ENCODE results near the gene YWHAE. TPM values are rescaled to one million over a fixed set of nuclear protein-coding genes. Genes with fewer than 3 reads are reported as not detected.
"Not testable (repeated sequence)": the region's sequence is repeated elsewhere in the genome, so short reads cannot be mapped to it uniquely, and the experiment has no call there.

The YWHAE gene
- total RNA-seq: 480 TPM
- long read RNA-seq, transcript YWHAE-201 (6 exons, 2,211 nt): major isoform, 1,056 of 1,220 reads
- long read RNA-seq, transcript YWHAE-208 (7 exons, 1,818 nt): minor isoform, 130 of 1,220 reads
- long read RNA-seq, partial matches to known transcripts: 22 of 1,220 reads
- long read RNA-seq, other reads (novel, unspliced or antisense): 11 of 1,220 reads

GRCh38 chr17:1399679-1400512 is at the start of gene YWHAE:
YWHAE (minus strand) TSS chr17:1400222; CDS start chr17:1400110, 112 bp downstream.
- peak; percentile 99 for DNase-seq (ENCODE audit: low spot score)

GRCh38 chr17:1449412-1449967 is 49.5 kb upstream of the YWHAE start:
- DNase-seq (ENCODE audit: low spot score): no peak

- DNase-seq (ENCODE audit: low spot score): no peak
These were observed 47.0 kb upstream of the YWHAE start for GRCh38 chr17:1447052-1447451.

- no peak for DNase-seq (ENCODE audit: low spot score)
These were observed 46.2 kb upstream of the YWHAE start for GRCh38 chr17:1446201-1446600.

- not testable (repeated sequence) for DNase-seq (ENCODE audit: low spot score)
These were observed 45.7 kb upstream of the YWHAE start for GRCh38 chr17:1445695-1446094.

- DNase-seq (ENCODE audit: low spot score): not testable (repeated sequence)
These were observed 42.7 kb upstream of the YWHAE start for GRCh38 chr17:1442721-1443120.

GRCh38 chr17:1442187-1442586 is 42.2 kb upstream of the YWHAE start:
- no peak for DNase-seq (ENCODE audit: low spot score)

GRCh38 chr17:1440921-1441320 is 40.9 kb upstream of the YWHAE start:
- no peak for DNase-seq (ENCODE audit: low spot score)

- no peak for DNase-seq (ENCODE audit: low spot score)
These were observed 38.6 kb upstream of the YWHAE start for GRCh38 chr17:1438593-1439083.

- DNase-seq (ENCODE audit: low spot score): no peak
These were observed 35.3 kb upstream of the YWHAE start for GRCh38 chr17:1435326-1435725.

GRCh38 chr17:1434150-1434549 is 34.1 kb upstream of the YWHAE start:
- DNase-seq (ENCODE audit: low spot score): no peak

GRCh38 chr17:1431631-1432104 is 31.6 kb upstream of the YWHAE start:
- no peak for DNase-seq (ENCODE audit: low spot score)

GRCh38 chr17:1423456-1424135 is 23.6 kb upstream of the YWHAE start:
- no peak for DNase-seq (ENCODE audit: low spot score)

- DNase-seq (ENCODE audit: low spot score): no peak
These were observed 22.9 kb upstream of the YWHAE start for GRCh38 chr17:1422885-1423284.

- no peak for DNase-seq (ENCODE audit: low spot score)
These were observed 21.4 kb upstream of the YWHAE start for GRCh38 chr17:1421470-1421869.

- no peak for DNase-seq (ENCODE audit: low spot score)
These were observed 21.0 kb upstream of the YWHAE start for GRCh38 chr17:1420981-1421380.

GRCh38 chr17:1420163-1420562 is 20.1 kb upstream of the YWHAE start:
- DNase-seq (ENCODE audit: low spot score): no peak

GRCh38 chr17:1418476-1418875 is 18.5 kb upstream of the YWHAE start:
- not testable (repeated sequence) for DNase-seq (ENCODE audit: low spot score)

GRCh38 chr17:1416414-1416813 is 16.4 kb upstream of the YWHAE start:
- DNase-seq (ENCODE audit: low spot score): no peak

GRCh38 chr17:1414634-1415033 is 14.6 kb upstream of the YWHAE start:
- no peak for DNase-seq (ENCODE audit: low spot score)

- DNase-seq (ENCODE audit: low spot score): no peak
These were observed 14.1 kb upstream of the YWHAE start for GRCh38 chr17:1414001-1414574.
